ENCODE results near the gene ETV4. TPM values are rescaled to one million over a fixed set of nuclear protein-coding genes. Genes with fewer than 3 reads are reported as not detected.
A peak's percentile ranks its signal among the peaks of the same experiment; 100 is the strongest.

ETV4 gene
- polyA plus RNA-seq, 2 of the 4 experiments (the other 2 are of a cell fraction): 18.5 to 39.1 TPM

DNA sequence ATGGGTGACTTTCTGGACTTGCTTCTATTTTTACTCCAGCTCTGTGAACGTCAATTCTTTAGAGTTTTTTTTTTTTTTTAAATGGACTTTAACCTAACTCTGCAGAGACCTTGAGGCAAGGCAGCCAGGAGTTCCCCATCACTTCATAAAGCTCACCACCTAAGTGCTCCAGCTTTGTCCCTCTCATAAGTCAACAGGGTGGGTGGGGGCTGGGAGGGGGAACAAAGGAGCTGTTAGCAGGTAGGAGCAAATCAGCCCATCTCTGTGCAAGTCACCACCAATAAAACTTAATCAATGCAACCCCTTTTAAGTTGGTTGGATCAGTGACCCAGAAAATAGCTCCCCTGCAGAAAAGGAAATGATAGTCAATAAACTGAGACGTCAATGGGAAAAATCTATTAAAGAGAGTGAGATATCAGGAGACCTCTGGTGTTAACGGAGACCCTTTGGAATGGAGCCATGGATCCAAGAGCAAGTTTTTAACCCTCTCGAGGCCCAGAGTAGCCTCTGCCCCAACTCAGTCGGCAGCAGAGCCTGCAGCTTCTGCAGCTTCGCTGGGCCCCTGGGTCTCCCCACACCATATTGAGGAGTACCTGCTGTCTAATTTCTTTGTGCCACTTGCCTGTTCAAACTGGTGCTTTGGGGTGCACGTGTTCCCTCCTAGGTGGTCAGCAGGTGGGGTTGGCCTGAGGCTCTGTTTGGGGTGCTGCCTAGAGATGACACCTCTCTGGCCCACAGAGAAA is 27.6 kb upstream of the ETV4 start:
- Histone ChIP-seq H3K4me2 (peak overlapping the region; percentile 2; the same call in 1 of the 3 replicates), H3K4me1 (peaks cover 34% of the 10 kb centered on the region), H3K27ac (no peak overlapping the region), H3K9me3 (no peaks in the 10 kb centered on the region), H3K4me3 (no peak overlapping the region)
- WGBS (ENCODE audit: missing lambda C conversion rate): 39% methylated on average over 7 of the region's 7 CpGs
- FAIRE-seq (no peak), ATAC-seq (no peak), DNase-seq (ENCODE audit: low read depth in 1 of 2, low spot score in 1 of 2) (no peak)
- ChIA-PET POLR2A (interaction anchor here (1.3 kb wide), 1 partner anchor 29 kb away, joined by 4 read pairs; no protein-coding TSS in a partner anchor), CTCF (interaction anchor here (0.6 to 12.5 kb wide), 14 partner anchors 12 to 188 kb away, joined by 3 to 257 read pairs (median 26); partner anchors contain the start of genes DHX8 and SOST)
- TF ChIP-seq EHF (CRISPR knock-in tag; IDR thresholded peaks at IDR 0.05) (no peak), CBX8 (IDR thresholded peaks at IDR 0.05) (no peak)
- TF ChIP-seq, protein P1, sequence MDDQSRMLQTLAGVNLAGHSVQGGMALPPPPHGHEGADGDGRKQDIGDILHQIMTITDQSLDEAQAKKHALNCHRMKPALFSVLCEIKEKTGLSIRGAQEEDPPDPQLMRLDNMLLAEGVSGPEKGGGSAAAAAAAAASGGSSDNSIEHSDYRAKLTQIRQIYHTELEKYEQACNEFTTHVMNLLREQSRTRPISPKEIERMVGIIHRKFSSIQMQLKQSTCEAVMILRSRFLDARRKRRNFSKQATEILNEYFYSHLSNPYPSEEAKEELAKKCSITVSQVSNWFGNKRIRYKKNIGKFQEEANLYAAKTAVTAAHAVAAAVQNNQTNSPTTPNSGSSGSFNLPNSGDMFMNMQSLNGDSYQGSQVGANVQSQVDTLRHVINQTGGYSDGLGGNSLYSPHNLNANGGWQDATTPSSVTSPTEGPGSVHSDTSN (IDR thresholded peaks at IDR 0.05): no peak
- TF ChIP-seq, protein P2, sequence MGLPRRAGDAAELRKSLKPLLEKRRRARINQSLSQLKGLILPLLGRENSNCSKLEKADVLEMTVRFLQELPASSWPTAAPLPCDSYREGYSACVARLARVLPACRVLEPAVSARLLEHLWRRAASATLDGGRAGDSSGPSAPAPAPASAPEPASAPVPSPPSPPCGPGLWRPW (IDR thresholded peaks at IDR 0.05): no peak

DNA sequence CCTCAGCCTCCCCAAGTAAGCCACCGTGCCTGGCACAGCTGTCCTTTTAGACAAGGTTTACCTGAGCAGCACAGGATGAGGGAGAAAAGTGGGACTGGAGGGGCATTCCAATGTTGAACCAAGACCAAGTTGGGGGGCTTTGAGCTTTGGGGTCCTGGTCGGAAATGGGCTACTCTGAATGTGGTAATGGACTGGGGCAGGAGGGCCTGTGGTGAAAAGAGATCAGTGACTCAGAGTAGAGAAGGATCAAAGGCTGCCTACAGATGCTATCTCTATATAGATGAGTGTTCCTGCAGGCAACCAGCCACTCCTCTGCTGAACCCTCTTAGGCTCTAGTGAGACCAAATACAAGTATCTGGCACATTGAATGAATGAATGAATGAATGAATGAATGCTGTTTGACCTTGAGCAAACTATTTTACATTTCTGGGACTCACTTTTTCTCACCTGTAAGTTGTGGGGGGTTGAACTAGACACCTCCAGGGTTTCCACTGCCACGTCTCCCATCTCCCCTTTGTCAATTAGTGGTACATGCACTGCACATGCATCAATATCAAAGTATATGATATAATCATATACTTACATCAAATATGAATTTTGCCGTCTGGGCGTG is 26.3 kb upstream of the ETV4 start:
- H3K4me2 ChIP-seq: no peak overlapping the region
- WGBS (ENCODE audit: missing lambda C conversion rate): 79% methylated on average over 5 of the region's 5 CpGs
- ChIA-PET CTCF (interaction anchor here (0.7 to 12.5 kb wide), 6 partner anchors 9 to 189 kb away, joined by 3 to 257 read pairs (median 148); partner anchors contain the start of gene SOST), POLR2A (interaction anchor here (0.6 to 0.8 kb wide), 2 partner anchors 35 to 101 kb away, joined by 3 read pairs; no protein-coding TSS in a partner anchor)
- FAIRE-seq: no peak
- DNase-seq (ENCODE audit: low read depth in 1 of 2, low spot score in 1 of 2): no peak
- peaks cover 27% of the 10 kb centered on the region for H3K4me1 ChIP-seq
- no peak overlapping the region for H3K27ac ChIP-seq
- no peak overlapping the region for H3K4me3 ChIP-seq
- H3K9me3 ChIP-seq: no peaks in the 10 kb centered on the region
- TF ChIP-seq PHF8 (IDR thresholded peaks at IDR 0.05; ENCODE audit: borderline replicate concordance, low read depth) (no peak), GATA3 (IDR thresholded peaks at IDR 0.05; ENCODE audit: borderline replicate concordance) (peak; percentile 48; the same call in 1 of the 2 replicates)
- ATAC-seq: no peak

DNA sequence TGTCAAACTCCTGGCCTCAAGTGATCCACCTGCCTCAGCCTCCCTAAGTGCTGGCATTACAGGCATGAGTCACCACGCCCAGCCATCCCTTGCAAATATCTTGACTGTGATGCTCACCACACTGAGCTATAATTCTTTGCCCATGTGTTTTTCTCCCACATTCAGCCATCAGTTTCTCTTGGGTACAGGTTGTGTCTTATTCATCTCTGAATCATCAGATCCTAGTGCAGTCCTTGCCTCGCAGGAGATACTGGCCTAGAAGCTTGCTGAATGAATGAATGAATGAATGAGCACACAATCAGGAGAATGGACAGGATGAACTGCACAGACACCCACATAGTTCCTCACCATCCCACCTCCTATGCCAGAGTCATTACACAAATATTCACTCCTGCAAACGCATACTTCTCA is 24.4 kb upstream of the ETV4 start:
- 37% methylated on average over 3 of the region's 3 CpGs for WGBS (ENCODE audit: missing lambda C conversion rate)

DNA sequence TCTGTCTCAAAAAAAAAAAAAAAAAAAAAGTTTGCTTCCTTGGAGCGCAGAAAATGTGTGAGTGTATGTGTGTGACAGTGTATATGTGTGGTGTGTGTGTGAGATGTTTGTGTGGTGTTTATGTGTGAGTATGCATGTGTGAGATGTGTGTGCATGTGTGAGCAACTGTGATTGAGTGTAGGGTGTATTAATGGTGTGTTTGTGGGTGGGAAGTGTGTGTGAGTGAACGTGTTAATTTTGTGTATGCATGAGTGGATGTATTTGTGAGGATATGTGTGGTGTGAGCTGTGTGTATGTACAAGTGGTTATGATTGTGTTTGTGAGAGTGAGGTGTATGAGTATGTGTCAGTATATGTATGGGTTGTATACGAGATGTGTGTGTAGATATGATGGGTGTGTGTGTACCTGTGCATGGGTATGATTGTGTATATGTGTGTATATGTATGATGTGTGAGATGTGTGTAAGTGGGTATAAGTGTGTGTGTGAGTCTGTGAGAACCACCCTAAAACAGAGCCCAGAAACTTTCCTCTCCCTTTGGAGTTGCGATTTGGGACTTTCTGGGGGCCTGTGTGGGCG is 22.5 kb upstream of the ETV4 start:
- CTCF ChIA-PET: interaction anchor here (0.7 to 12.5 kb wide), 7 partner anchors 9 to 321 kb away, joined by 3 to 257 read pairs (median 6); no protein-coding TSS in a partner anchor
- Histone ChIP-seq H3K9me3 (no peaks in the 10 kb centered on the region), H3K4me1 (peaks cover 20% of the 10 kb centered on the region), H3K4me3 (no peak overlapping the region), H3K4me2 (no peak overlapping the region), H3K27ac (no peak overlapping the region)
- TF ChIP-seq SREBF2 (IDR thresholded peaks at IDR 0.05): no peak
- no peak for TF ChIP-seq NR3C1 (IDR thresholded peaks at IDR 0.05)
- no peak for TF ChIP-seq NFE2L2 (conservative IDR thresholded peaks at IDR 0.05; ENCODE audit: low read length)
- TF ChIP-seq TFCP2L1 (CRISPR knock-in tag; IDR thresholded peaks at IDR 0.05): no peak
- TF ChIP-seq, protein P3, sequence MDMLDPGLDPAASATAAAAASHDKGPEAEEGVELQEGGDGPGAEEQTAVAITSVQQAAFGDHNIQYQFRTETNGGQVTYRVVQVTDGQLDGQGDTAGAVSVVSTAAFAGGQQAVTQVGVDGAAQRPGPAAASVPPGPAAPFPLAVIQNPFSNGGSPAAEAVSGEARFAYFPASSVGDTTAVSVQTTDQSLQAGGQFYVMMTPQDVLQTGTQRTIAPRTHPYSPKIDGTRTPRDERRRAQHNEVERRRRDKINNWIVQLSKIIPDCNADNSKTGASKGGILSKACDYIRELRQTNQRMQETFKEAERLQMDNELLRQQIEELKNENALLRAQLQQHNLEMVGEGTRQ (IDR thresholded peaks at IDR 0.05): no peak
- TF ChIP-seq EHMT2 (IDR thresholded peaks at IDR 0.05; ENCODE audit: low read depth): no peak
- POLR2A ChIA-PET: interaction anchor here (0.7 kb wide), 1 partner anchor 81 kb away, joined by 4 read pairs; no protein-coding TSS in a partner anchor
- ATAC-seq (0 out of 6 replicates have a peak, but pooled peaks of 1 of the 2 experiments have one; percentile 23), DNase-seq (ENCODE audit: low read depth in 1 of 2, low spot score in 1 of 2) (no peak), FAIRE-seq (no peak)
- WGBS (ENCODE audit: missing lambda C conversion rate): 83% methylated on average over 5 of the region's 5 CpGs

More for the DNA sequence above, 24.4 kb upstream of the ETV4 start:
- Histone ChIP-seq H3K4me2 (peak overlapping the region; percentile 6; the same call in 1 of the 3 replicates), H3K27ac (no peak overlapping the region), H3K9me3 (no peaks in the 10 kb centered on the region), H3K4me1 (peaks cover 24% of the 10 kb centered on the region), H3K4me3 (no peak overlapping the region)
- TF ChIP-seq FOSL2 (IDR thresholded peaks at IDR 0.05) (no peak), FOSL2 (CRISPR knock-in tag; IDR thresholded peaks at IDR 0.05) (peak; percentile 56), HOXB13 (CRISPR knock-in tag; IDR thresholded peaks at IDR 0.05; ENCODE audit: low read depth) (no peak)
- ChIA-PET POLR2A (interaction anchor here (1.2 kb wide), 2 partner anchors 25 to 27 kb away, joined by 3 to 5 read pairs; no protein-coding TSS in a partner anchor), CTCF (interaction anchor here (0.8 to 12.5 kb wide), 10 partner anchors 8 to 196 kb away, joined by 3 to 257 read pairs (median 4); partner anchors contain the start of gene DHX8)
- peak in 1 of 2 experiments; percentile 35; a peak in 3 of 6 replicates for ATAC-seq
- peak in 1 of 2 experiments; percentile 43 for DNase-seq (ENCODE audit: low read depth in 1 of 2, low spot score in 1 of 2)
- peak; percentile 56 for FAIRE-seq
